HepG2 (cell line): ENCODE measurements around the gene SEPTIN10. TPM values are rescaled to one million over a fixed set of nuclear protein-coding genes. Genes with fewer than 3 reads are reported as not detected.
A peak's percentile ranks its signal among the peaks of the same experiment; 100 is the strongest.

Experiments used
- ATAC-seq: fragments of 200-7000 bp; cut with Tn5 transposase; 3 replicates; pipeline ENCODE4 v1.9.1; 2020; ENCODE audit warnings: mild to moderate bottlenecking, moderate library complexity
- BruUV-seq: library from RNA; stranded (reverse); fragments of 400-500 nt; replicated peaks from 2 replicates; lab custom pipeline; 2021; lab: Mats Ljungman, UMichigan
- CTCF ChIA-PET: fragments of 300-600 bp; formaldehyde crosslinking; extraction: SDS; loops from one replicate; lab custom pipeline; 2021; ENCODE audit warnings: low total read pairs, inconsistent platforms, low intra/inter-chr PET ratio; lab: Yijun Ruan, JAX
- POLR2A ChIA-PET: fragments of 350-600 bp; sonication (Branson Sonifier 250); formaldehyde crosslinking; loops from one replicate; lab custom pipeline; 2020; ENCODE audit warnings: antibody characterized with exemption, inconsistent platforms; lab: Yijun Ruan, JAX
- DNase-seq: peaks from one replicate; pipeline ENCODE4 v3.0.0-alpha.2; 2015; ENCODE audit warnings: low spot score
- FAIRE-seq: peaks from 3 replicates; lab custom pipeline; 2011; peaks lifted over from hg19 to GRCh38; lab: Jason Lieb, UNC
- H2AFZ ChIP-seq: one replicate; pipeline ENCODE4 v1.6.1; 2011; ENCODE audit warnings: low read length, inconsistent platforms
- H3K27ac ChIP-seq: fragments of 300-600 bp; 3 replicates; pipeline ENCODE4 v1.8.0; 2011; ENCODE audit warnings: mixed run types, mild to moderate bottlenecking, mixed read lengths, low read length, inconsistent platforms; ENCODE audit not compliant: insufficient read depth; ENCODE audit errors: extremely low read length
- H3K27me3 ChIP-seq, 2 experiments: fragments of 200-600 bp in 1 of 2; 2 replicates in 1 of 2; 3 replicates in 1 of 2; pipeline versions ENCODE4 v1.6.0 to v1.8.0; 2011; ENCODE audit warnings: low read length in 2 of 2, mild to moderate bottlenecking in 2 of 2, moderate library complexity in 2 of 2, inconsistent platforms in 1 of 2; ENCODE audit not compliant: insufficient read depth in 2 of 2, control insufficient read depth in 1 of 2
- H3K36me3 ChIP-seq, 2 experiments: fragments of 200-600 bp in 1 of 2; replicated peaks in 1 of 2; 2 replicates in 1 of 2; 3 replicates in 1 of 2; pipeline versions ENCODE4 v1.5.1 to v1.8.0; 2011; ENCODE audit warnings: low read length in 2 of 2, inconsistent platforms in 1 of 2; ENCODE audit not compliant: insufficient read depth in 2 of 2, control insufficient read depth in 1 of 2
- H3K4me1 ChIP-seq: 2 replicates; pipeline ENCODE4 v1.5.1; 2012; ENCODE audit warnings: low read length, inconsistent platforms; ENCODE audit not compliant: insufficient read depth
- H3K4me2 ChIP-seq: 2 replicates; pipeline ENCODE4 v1.6.0; 2011; ENCODE audit warnings: low read depth, low read length, inconsistent platforms
- H3K4me3 ChIP-seq, 3 experiments: fragments of 200-600 bp in 1 of 3; sonication (generic), shearing (Covaris generic) in 1 of 3; replicated peaks in 1 of 3; 2 replicates each; pipeline ENCODE4 v1.5.1; 2011 to 2016; ENCODE audit warnings: low read length in 3 of 3, inconsistent platforms in 2 of 3, low read depth in 2 of 3, mild to moderate bottlenecking in 2 of 3, control low read depth in 1 of 3, mixed read lengths in 1 of 3; ENCODE audit not compliant: insufficient read depth in 1 of 3
- H3K79me2 ChIP-seq: one replicate; pipeline ENCODE4 v1.6.1; 2011; ENCODE audit warnings: low read length, inconsistent platforms; ENCODE audit not compliant: insufficient read depth
- H3K9ac ChIP-seq: 2 replicates; pipeline ENCODE4 v1.6.0; 2011; ENCODE audit warnings: mild to moderate bottlenecking, low read depth, low read length, inconsistent platforms; ENCODE audit not compliant: insufficient read depth
- H3K9me3 ChIP-seq: 2 replicates; pipeline ENCODE4 v1.5.1; 2012; ENCODE audit warnings: mild to moderate bottlenecking, low read length
- H4K20me1 ChIP-seq: 2 replicates; pipeline ENCODE4 v1.6.0; 2011; ENCODE audit warnings: inconsistent platforms, mild to moderate bottlenecking, low read length, moderate library complexity; ENCODE audit not compliant: insufficient read depth
- ARHGAP35 ChIP-seq: sonication (generic); formaldehyde crosslinking; IDR thresholded peaks from 2 replicates; pipeline ENCODE4 v1.9.0; 2022; ENCODE audit warnings: mild to moderate bottlenecking, inconsistent platforms, moderate library complexity, missing genetic modification reagents, borderline replicate concordance
- CREM ChIP-seq, 2 experiments: sonication (generic) in 1 of 2; formaldehyde crosslinking in 1 of 2; IDR thresholded peaks; 2 replicates each; pipeline versions ENCODE4 v1.4.0 to v1.6.1; 2016 to 2020; ENCODE audit warnings: antibody characterized with exemption in 1 of 2, mild to moderate bottlenecking in 1 of 2, missing genetic modification reagents in 1 of 2
- ELF3 ChIP-seq: IDR thresholded peaks from 2 replicates; pipeline ENCODE4 v1.6.1; 2016; ENCODE audit warnings: missing genetic modification reagents, missing compliant biosample characterization
- MIER3 ChIP-seq: IDR thresholded peaks from 2 replicates; pipeline ENCODE4 v1.6.1; 2016; ENCODE audit warnings: missing compliant biosample characterization, borderline replicate concordance
- NR1H2 ChIP-seq: sonication (generic); formaldehyde crosslinking; IDR thresholded peaks from 2 replicates; pipeline ENCODE4 v1.8.1; 2022; ENCODE audit warnings: low read depth, missing genetic modification reagents, borderline replicate concordance
- NR2C2 ChIP-seq: sonication (generic); formaldehyde crosslinking; IDR thresholded peaks from 2 replicates; pipeline ENCODE4 v1.4.0; 2020; ENCODE audit warnings: missing genetic modification reagents, mild to moderate bottlenecking, moderate library complexity, borderline replicate concordance
- NR2F2 ChIP-seq: IDR thresholded peaks from 2 replicates; pipeline ENCODE4 v1.6.1; 2012; ENCODE audit warnings: low read depth, inconsistent platforms, borderline replicate concordance
- RAD21 ChIP-seq: fragments of 450-650 bp; formaldehyde crosslinking; IDR thresholded peaks from 2 replicates; pipeline ENCODE4 v1.5.0; 2020; ENCODE audit warnings: mild to moderate bottlenecking
- YY1 ChIP-seq: IDR thresholded peaks from 2 replicates; pipeline ENCODE4 v1.6.1; 2011; ENCODE audit warnings: low read length, low read depth, moderate library complexity, mild to moderate bottlenecking; ENCODE audit not compliant: insufficient read depth, insufficient replicate concordance
- ZNF234 ChIP-seq: sonication (generic); formaldehyde crosslinking; conservative IDR thresholded peaks from 2 replicates; pipeline ENCODE4 v1.5.1; 2020; ENCODE audit warnings: mild to moderate bottlenecking, missing genetic modification reagents
- ZNF460 ChIP-seq: sonication (generic); formaldehyde crosslinking; IDR thresholded peaks from 2 replicates; pipeline ENCODE4 v1.5.1; 2020; ENCODE audit warnings: missing genetic modification reagents, mild to moderate bottlenecking, borderline replicate concordance
- ZNF552 ChIP-seq: sonication (generic); formaldehyde crosslinking; IDR thresholded peaks from 2 replicates; pipeline ENCODE4 v1.9.0; 2022; ENCODE audit warnings: missing genetic modification reagents, mild to moderate bottlenecking, borderline replicate concordance
- ZNF724P ChIP-seq: sonication (generic); formaldehyde crosslinking; IDR thresholded peaks from 2 replicates; pipeline ENCODE4 v1.8.0; 2022; ENCODE audit warnings: missing genetic modification reagents, borderline replicate concordance
- ZNF746 ChIP-seq: sonication (generic); formaldehyde crosslinking; IDR thresholded peaks from 2 replicates; pipeline ENCODE4 v1.8.0; 2022; ENCODE audit warnings: mild to moderate bottlenecking, missing genetic modification reagents
- WGBS: methylation state at CpG from one replicate; pipeline ENCODE4 v1.1.6; 2017; ENCODE audit warnings: low lambda C conversion rate; 5-methylcytosine and 5-hydroxymethylcytosine counted together
- in situ Hi-C: cut with HindIII; loops from 2 replicates; pipeline ENCODE4 v1.10.0; 2017; ENCODE audit warnings: low pct_unique_long_range_greater_than_20kb; ENCODE audit not compliant: extremely low pct_ligation_motif_present
- intact Hi-C: fragments of 100-400 bp; cut with micrococcal nuclease; formaldehyde crosslinking; loops from one replicate; pipeline ENCODE4 v1.10.0; 2022; ENCODE audit not compliant: unreplicated experiment
- polyA plus RNA-seq, 8 experiments: library from polyadenylated mRNA; depleted of rRNA in 3 of 8; stranded (reverse) in 7 of 8; unstranded in 1 of 8; fragments of >200 nt; fragmentation: Illumina TruSeq in 4 of 8; extraction: Trizol in 4 of 8; gene quantifications; 2 replicates each; pipeline versions ENCODE4 v1.2.1 to v1.2.3, GENCODE V29; 2011 to 2016; ENCODE audit warnings: low read depth in 4 of 8, missing spikeins in 1 of 8, mixed read lengths in 1 of 8; ENCODE audit not compliant: insufficient read depth in 1 of 8
- total RNA-seq, 5 experiments: library from RNA; depleted of rRNA; stranded (reverse); fragments of >200 nt; fragmentation: Illumina TruSeq; extraction: Trizol; gene quantifications; 2 replicates each; pipeline ENCODE4 v1.2.3, GENCODE V29; 2016; ENCODE audit warnings: low read depth in 1 of 5
- TF ChIP-seq, protein P1 (sequence below): sonication (generic); formaldehyde crosslinking; IDR thresholded peaks from 2 replicates; pipeline ENCODE4 v1.4.0; 2020; ENCODE audit warnings: mild to moderate bottlenecking, missing genetic modification reagents
- TF ChIP-seq, protein P2 (sequence below): sonication (generic); formaldehyde crosslinking; IDR thresholded peaks from 2 replicates; pipeline ENCODE4 v1.9.0; 2021; ENCODE audit warnings: missing genetic modification reagents, borderline replicate concordance
- TF ChIP-seq, protein P3 (sequence below): IDR thresholded peaks from 2 replicates; pipeline ENCODE4 v1.6.1; 2016; ENCODE audit warnings: missing compliant biosample characterization, missing genetic modification reagents, borderline replicate concordance

SEPTIN10 gene
- total and polyA plus RNA-seq, 2 of the 13 experiments (the other 11 are each of a cell fraction or from before 2014, with no cell fraction given): 45.8 to 67.5 TPM

DNA sequence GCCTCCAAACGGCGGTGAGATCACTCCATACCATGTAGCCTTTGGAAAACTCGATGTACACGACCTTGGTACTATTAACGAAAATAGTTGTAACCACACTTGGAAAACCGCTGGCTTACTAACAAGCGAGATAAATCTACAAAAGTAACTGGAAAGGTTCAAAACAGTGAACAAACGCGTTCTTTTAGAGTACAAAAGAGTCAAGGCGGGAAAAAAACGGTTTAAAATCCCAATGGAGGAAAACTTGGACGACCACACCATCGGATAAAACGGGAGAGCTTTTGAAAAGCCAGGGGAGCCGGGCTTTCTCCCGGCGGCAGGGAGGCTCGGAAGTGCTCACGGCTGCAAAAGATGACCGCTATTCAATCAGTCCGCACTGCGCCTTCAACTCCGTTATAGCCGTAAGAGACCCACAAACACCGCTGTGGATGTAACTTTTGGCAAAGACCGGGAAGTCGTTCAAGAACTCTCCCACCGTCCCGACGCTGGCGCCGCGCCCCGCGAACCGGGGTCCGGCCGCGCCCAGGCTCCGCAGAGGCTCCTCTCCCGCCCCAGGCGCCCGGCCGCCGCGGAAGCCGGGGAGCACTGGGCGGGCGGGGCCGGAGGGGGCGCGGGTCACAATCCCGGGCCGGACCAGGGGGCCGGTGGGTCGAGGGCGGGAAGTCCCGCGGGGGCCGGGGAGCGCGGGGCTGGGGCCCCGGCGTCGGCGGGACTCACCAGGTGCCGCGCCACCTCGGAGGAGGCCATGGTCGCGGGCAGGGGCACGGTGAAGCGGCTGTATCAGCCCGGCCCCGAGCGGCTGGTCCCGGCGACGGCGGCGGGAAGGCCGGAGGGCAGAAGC, 465 bp downstream of the SEPTIN10 start:
- DNase-seq (peak; percentile 48), ATAC-seq (peak; percentile 45), FAIRE-seq (no peak)
- in situ Hi-C loops: no loop called here
- ChIA-PET POLR2A (interaction anchor here (0.7 to 5.1 kb wide), 29 partner anchors 8 to 101 kb away, joined by 3 to 132 read pairs (median 7); no protein-coding TSS in a partner anchor), CTCF (interaction anchor here (2.1 kb wide), 1 partner anchor 67 kb away, joined by 6 read pairs; no protein-coding TSS in a partner anchor)
- BruUV-seq: no TSS peak
- Histone ChIP-seq H3K36me3 (peaks cover 0 to 2% of the 10 kb centered on the region in 2 experiments; a peak in 1 of 5 replicates), H3K4me2 (peak overlapping the region; percentile 77), H3K27ac (peak overlapping the region; percentile 88), H3K4me1 (peaks cover 58% of the 10 kb centered on the region), H4K20me1 (peaks cover 35% of the 10 kb centered on the region), H3K9me3 (no peaks in the 10 kb centered on the region), H3K27me3 (no peaks in the 10 kb centered on the region; a peak in 1 of 5 replicates), H3K4me3 (peak overlapping the region; percentile 78 to 100 (median 94)), H3K9ac (peak overlapping the region; percentile 93), H3K79me2 (peaks cover 91% of the 10 kb centered on the region), H2AFZ (no peak overlapping the region)
- WGBS: 1% methylated on average over 42 of the region's 82 CpGs
- intact Hi-C loops: loop anchor here (2.0 kb wide), 1 partner anchor 50 kb away; no protein-coding TSS in a partner anchor
- TF ChIP-seq ZNF746 (no peak), CREM (IDR thresholded peaks at IDR 0.05) (0 out of 2 replicates have a peak, but pooled peaks have one; percentile 14), CREM (CRISPR knock-in tag; IDR thresholded peaks at IDR 0.05) (no peak), NR2C2 (CRISPR knock-in tag) (0 out of 2 replicates have a peak, but pooled peaks have one; percentile 25), MIER3 (no peak), ELF3 (CRISPR knock-in tag) (no peak), ZNF724P (CRISPR knock-in tag) (0 out of 2 replicates have a peak, but pooled peaks have one; percentile 1), YY1 (peak; percentile 4), RAD21 (peak; percentile 8; the same call in 1 of the 2 replicates), ARHGAP35 (CRISPR knock-in tag) (0 out of 2 replicates have a peak, but pooled peaks have one; percentile 7), NR2F2 (no peak; the same call in 1 of the 2 replicates), NR1H2 (CRISPR knock-in tag) (no peak), ZNF460 (CRISPR knock-in tag) (no peak), ZNF552 (CRISPR knock-in tag) (no peak), ZNF234 (peak; percentile 77; the same call in 1 of the 2 replicates)
- TF ChIP-seq, protein P1, sequence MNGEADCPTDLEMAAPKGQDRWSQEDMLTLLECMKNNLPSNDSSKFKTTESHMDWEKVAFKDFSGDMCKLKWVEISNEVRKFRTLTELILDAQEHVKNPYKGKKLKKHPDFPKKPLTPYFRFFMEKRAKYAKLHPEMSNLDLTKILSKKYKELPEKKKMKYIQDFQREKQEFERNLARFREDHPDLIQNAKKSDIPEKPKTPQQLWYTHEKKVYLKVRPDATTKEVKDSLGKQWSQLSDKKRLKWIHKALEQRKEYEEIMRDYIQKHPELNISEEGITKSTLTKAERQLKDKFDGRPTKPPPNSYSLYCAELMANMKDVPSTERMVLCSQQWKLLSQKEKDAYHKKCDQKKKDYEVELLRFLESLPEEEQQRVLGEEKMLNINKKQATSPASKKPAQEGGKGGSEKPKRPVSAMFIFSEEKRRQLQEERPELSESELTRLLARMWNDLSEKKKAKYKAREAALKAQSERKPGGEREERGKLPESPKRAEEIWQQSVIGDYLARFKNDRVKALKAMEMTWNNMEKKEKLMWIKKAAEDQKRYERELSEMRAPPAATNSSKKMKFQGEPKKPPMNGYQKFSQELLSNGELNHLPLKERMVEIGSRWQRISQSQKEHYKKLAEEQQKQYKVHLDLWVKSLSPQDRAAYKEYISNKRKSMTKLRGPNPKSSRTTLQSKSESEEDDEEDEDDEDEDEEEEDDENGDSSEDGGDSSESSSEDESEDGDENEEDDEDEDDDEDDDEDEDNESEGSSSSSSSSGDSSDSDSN (CRISPR knock-in tag): peak; percentile 79; the same call in 1 of the 2 replicates
- TF ChIP-seq, protein P2, sequence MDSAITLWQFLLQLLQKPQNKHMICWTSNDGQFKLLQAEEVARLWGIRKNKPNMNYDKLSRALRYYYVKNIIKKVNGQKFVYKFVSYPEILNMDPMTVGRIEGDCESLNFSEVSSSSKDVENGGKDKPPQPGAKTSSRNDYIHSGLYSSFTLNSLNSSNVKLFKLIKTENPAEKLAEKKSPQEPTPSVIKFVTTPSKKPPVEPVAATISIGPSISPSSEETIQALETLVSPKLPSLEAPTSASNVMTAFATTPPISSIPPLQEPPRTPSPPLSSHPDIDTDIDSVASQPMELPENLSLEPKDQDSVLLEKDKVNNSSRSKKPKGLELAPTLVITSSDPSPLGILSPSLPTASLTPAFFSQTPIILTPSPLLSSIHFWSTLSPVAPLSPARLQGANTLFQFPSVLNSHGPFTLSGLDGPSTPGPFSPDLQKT (CRISPR knock-in tag): no peak
- TF ChIP-seq, protein P3, sequence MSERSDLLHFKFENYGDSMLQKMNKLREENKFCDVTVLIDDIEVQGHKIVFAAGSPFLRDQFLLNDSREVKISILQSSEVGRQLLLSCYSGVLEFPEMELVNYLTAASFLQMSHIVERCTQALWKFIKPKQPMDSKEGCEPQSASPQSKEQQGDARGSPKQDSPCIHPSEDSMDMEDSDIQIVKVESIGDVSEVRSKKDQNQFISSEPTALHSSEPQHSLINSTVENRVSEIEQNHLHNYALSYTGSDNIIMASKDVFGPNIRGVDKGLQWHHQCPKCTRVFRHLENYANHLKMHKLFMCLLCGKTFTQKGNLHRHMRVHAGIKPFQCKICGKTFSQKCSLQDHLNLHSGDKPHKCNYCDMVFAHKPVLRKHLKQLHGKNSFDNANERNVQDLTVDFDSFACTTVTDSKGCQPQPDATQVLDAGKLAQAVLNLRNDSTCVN (CRISPR knock-in tag): no peak
